Kidney (tissue), 14 donors: ENCODE measurements around the gene GPC5. TPM values are rescaled to one million over a fixed set of nuclear protein-coding genes. Genes with fewer than 3 reads are reported as not detected.

Experiments used
- DNase-seq, 5 donors: peaks; one replicate each; pipeline ENCODE4 v3.0.0-alpha.2; 2013 to 2020
- FAIRE-seq: peaks from 2 replicates; lab custom pipeline; 2012; peaks lifted over from hg19 to GRCh38; lab: Jason Lieb, UNC
- H3K27ac ChIP-seq, 2 donors: one replicate each; pipeline ENCODE4 v1.7.0; 2013; ENCODE audit warnings: low read depth in 2 of 2, low read length in 2 of 2, inconsistent platforms in 1 of 2
- H3K27me3 ChIP-seq: one replicate; pipeline ENCODE4 v1.7.1; 2013; ENCODE audit warnings: low read length, inconsistent platforms; ENCODE audit not compliant: control insufficient read depth, insufficient read depth
- H3K36me3 ChIP-seq, 3 donors: one replicate each; pipeline versions ENCODE4 v1.7.0 to v1.7.1; 2013; ENCODE audit warnings: low read length in 3 of 3, control low read depth in 1 of 3, inconsistent platforms in 1 of 3; ENCODE audit not compliant: insufficient read depth in 3 of 3, control insufficient read depth in 2 of 3
- H3K4me1 ChIP-seq, 3 donors: one replicate each; pipeline versions ENCODE4 v1.7.0 to v1.7.1; 2013; ENCODE audit warnings: low read length in 3 of 3, inconsistent platforms in 1 of 3, low read depth in 1 of 3; ENCODE audit not compliant: control insufficient read depth in 2 of 3, insufficient read depth in 2 of 3
- H3K4me3 ChIP-seq, 3 donors: one replicate each; pipeline versions ENCODE4 v1.7.0 to v1.8.1; 2013; ENCODE audit warnings: low read length in 3 of 3, control low read depth in 1 of 3, inconsistent platforms in 1 of 3
- H3K9ac ChIP-seq, 3 donors: one replicate each; pipeline versions ENCODE4 v1.7.0 to v1.7.1; 2013; ENCODE audit warnings: low read length in 3 of 3, control low read depth in 1 of 3, inconsistent platforms in 1 of 3
- H3K9me3 ChIP-seq, 3 donors: one replicate each; pipeline versions ENCODE4 v1.7.0 to v1.7.1; 2013; ENCODE audit warnings: low read length in 3 of 3, control low read depth in 1 of 3, inconsistent platforms in 1 of 3; ENCODE audit not compliant: control insufficient read depth in 2 of 3, insufficient read depth in 1 of 3
- CTCF ChIP-seq: IDR thresholded peaks from 3 replicates; pipeline ENCODE4 v1.5.1; 2012; ENCODE audit warnings: mild to moderate bottlenecking, moderate library complexity, borderline replicate concordance; ENCODE audit not compliant: insufficient read depth; ENCODE audit errors: extremely low read depth
- intact Hi-C: fragments of 100-400 bp; cut with DNase I; formaldehyde crosslinking; loops from one replicate; pipeline ENCODE4 v1.11.1; 2022
- polyA plus RNA-seq: library from polyadenylated mRNA; stranded (reverse); fragments of 350-450 nt; fragmentation: Illumina TruSeq; extraction: RNeasy Lipid Tissue Mini Kit (QIAGEN cat#74804); gene quantifications from one replicate; pipeline ENCODE4 v1.2.3, GENCODE V29; 2014; ENCODE audit warnings: low read depth, low replicate concordance; ENCODE audit not compliant: insufficient read depth
- total RNA-seq: library from RNA; stranded (reverse); fragmentation: NEBNext Ultra II Directional; extraction: Animal tissue kit (Norgen Biotek cat#: 25700); gene quantifications from one replicate; pipeline ENCODE4 v1.2.1, GENCODE V29; 2021
- donor health status: control.
- donor health status: control.
- donor health status: control.
- donor health status: control.
- donor health status: control.
- donor health status: DM: yes; HTN: yes; CAD: no.
- donor health status: Normal renal cell carcinoma (clear cell type).

The GPC5 gene
- total and polyA plus RNA-seq, 2 donors from 2014 or later: 0.47 to 6.8 TPM

GRCh38 chr13:91567485-91568207, 169.2 kb downstream of the GPC5 start:
- no peak for TF ChIP-seq CTCF
- FAIRE-seq (no peak), DNase-seq (no peak)
- no peaks in the 10 kb centered on the region for H3K9me3 ChIP-seq
- no peak overlapping the region for H3K27ac ChIP-seq
- H3K27me3 ChIP-seq: no peaks in the 10 kb centered on the region
- H3K36me3 ChIP-seq: no peaks in the 10 kb centered on the region
- H3K4me1 ChIP-seq: no peaks in the 10 kb centered on the region
- no peak overlapping the region for H3K9ac ChIP-seq
- H3K4me3 ChIP-seq: no peak overlapping the region
- intact Hi-C loops: no loop called here

GRCh38 chr13:91571681-91572080, 173.3 kb downstream of the GPC5 start:
- Histone ChIP-seq H3K27me3 (no peaks in the 10 kb centered on the region), H3K9ac (no peak overlapping the region), H3K27ac (no peak overlapping the region), H3K36me3 (no peaks in the 10 kb centered on the region), H3K4me3 (no peak overlapping the region), H3K4me1 (no peaks in the 10 kb centered on the region), H3K9me3 (no peaks in the 10 kb centered on the region)
- DNase-seq (no peak), FAIRE-seq (no peak)
- intact Hi-C loops: no loop called here
- TF ChIP-seq CTCF: no peak

GRCh38 chr13:91572439-91572838, 174.0 kb downstream of the GPC5 start:
- DNase-seq (no peak), FAIRE-seq (no peak)
- intact Hi-C loops: no loop called here
- H3K27me3 ChIP-seq: no peaks in the 10 kb centered on the region
- no peaks in the 10 kb centered on the region for H3K36me3 ChIP-seq
- no peak overlapping the region for H3K27ac ChIP-seq
- H3K4me1 ChIP-seq: no peaks in the 10 kb centered on the region
- no peaks in the 10 kb centered on the region for H3K9me3 ChIP-seq
- no peak overlapping the region for H3K4me3 ChIP-seq
- no peak overlapping the region for H3K9ac ChIP-seq
- no peak for TF ChIP-seq CTCF
